HCT116 (cell line): Measurements from ENCODE around the gene DMD. TPM values are rescaled to one million over a fixed set of nuclear protein-coding genes. Genes with fewer than 3 reads are reported as not detected.

Experiments
- ATAC-seq: fragments of 200-7000 bp; cut with Tn5 transposase; 2 replicates; pipeline ENCODE4 v1.9.1; 2020; ENCODE audit warnings: mild to moderate bottlenecking, moderate library complexity
- BruUV-seq: library from RNA; stranded (reverse); fragments of 400-500 nt; replicated peaks from 2 replicates; lab custom pipeline; 2021; lab: Mats Ljungman, UMichigan
- CTCF ChIA-PET: fragments of 300-600 bp; sonication (Branson Sonifier 250); formaldehyde crosslinking; loops from one replicate; lab custom pipeline; 2021; ENCODE audit warnings: antibody characterized with exemption; lab: Charles Lee
- POLR2A ChIA-PET: fragments of 300-600, 350-600 bp; sonication (Branson Sonifier 250); formaldehyde crosslinking; loops from one replicate; lab custom pipeline; 2021; ENCODE audit warnings: antibody characterized with exemption; lab: Charles Lee
- RAD21 ChIA-PET, 2 experiments: fragments of 300-600 bp; sonication (Branson Sonifier 250); formaldehyde crosslinking; loops; one replicate each; lab custom pipeline; 2023; ENCODE audit warnings: low total read pairs in 2 of 2; ENCODE audit not compliant: uncharacterized antibody in 2 of 2, unreplicated experiment in 2 of 2, low non-redundant PET in 1 of 2; lab: Charles Lee
- DNase-seq: peaks from one replicate; pipeline ENCODE4 v3.0.0-alpha.2; 2010; ENCODE audit warnings: low read depth, low spot score
- H2AFZ ChIP-seq: fragments of 200-600 bp; shearing (Covaris generic), sonication (generic); 2 replicates; pipeline ENCODE4 v1.6.1; 2017; ENCODE audit warnings: low read depth, mixed run types, mixed read lengths, antibody characterized with exemption, low read length; ENCODE audit not compliant: poor library complexity, severe bottlenecking
- H3K27ac ChIP-seq: 2 replicates; pipeline ENCODE4 v1.5.1; 2012; ENCODE audit warnings: low read depth, low read length
- H3K27me3 ChIP-seq: fragments of 200-600 bp; sonication (generic); 2 replicates; pipeline ENCODE4 v1.6.1; 2016; ENCODE audit warnings: mixed run types, low read length, mixed read lengths; ENCODE audit not compliant: insufficient read depth
- H3K36me3 ChIP-seq, 2 experiments: fragments of 200-500 bp in 1 of 2; fragments of 200-600 bp in 1 of 2; sonication (Bioruptor generic) in 1 of 2; sonication (generic) in 1 of 2; 2 replicates each; pipeline versions ENCODE4 v1.5.1 to v1.6.1; 2014 to 2016; ENCODE audit warnings: low read length in 2 of 2, inconsistent platforms in 1 of 2, mixed read lengths in 1 of 2, mixed run types in 1 of 2; ENCODE audit not compliant: insufficient read depth in 2 of 2, control insufficient read depth in 1 of 2
- H3K4me1 ChIP-seq, 2 experiments: fragments of 200-600 bp in 1 of 2; sonication (generic) in 1 of 2; 2 replicates each; pipeline versions ENCODE4 v1.5.1 to v1.6.1; 2012 to 2017; ENCODE audit warnings: low read length in 2 of 2, inconsistent platforms in 1 of 2, mild to moderate bottlenecking in 1 of 2, mixed read lengths in 1 of 2, mixed run types in 1 of 2, moderate library complexity in 1 of 2; ENCODE audit not compliant: insufficient read depth in 2 of 2, control insufficient read depth in 1 of 2
- H3K4me2 ChIP-seq: fragments of 200-600 bp; sonication (generic); 2 replicates; pipeline ENCODE4 v1.6.1; 2017; ENCODE audit warnings: mixed run types, low read length, mixed read lengths
- H3K4me3 ChIP-seq, 2 experiments: fragments of 200-600 bp in 1 of 2; sonication (generic) in 1 of 2; replicated peaks in 1 of 2; 2 replicates each; pipeline ENCODE4 v1.5.1; 2011 to 2016; ENCODE audit warnings: low read length in 2 of 2, control low read depth in 1 of 2, low read depth in 1 of 2, mild to moderate bottlenecking in 1 of 2, mixed read lengths in 1 of 2, mixed run types in 1 of 2
- H3K79me2 ChIP-seq: fragments of 200-600 bp; sonication (generic); 2 replicates; pipeline ENCODE4 v1.6.1; 2017; ENCODE audit warnings: mild to moderate bottlenecking, mixed run types, low read length, moderate library complexity, mixed read lengths; ENCODE audit not compliant: insufficient read depth
- H3K9ac ChIP-seq: fragments of 200-600 bp; sonication (generic); 2 replicates; pipeline ENCODE4 v1.6.1; 2016; ENCODE audit warnings: low read length, mixed read lengths
- H3K9me2 ChIP-seq: fragments of 200-600 bp; sonication (generic), shearing (Covaris generic); 2 replicates; pipeline ENCODE4 v1.6.1; 2017; ENCODE audit warnings: mixed run types, mild to moderate bottlenecking, moderate library complexity; ENCODE audit not compliant: insufficient read depth
- H3K9me3 ChIP-seq, 2 experiments: fragments of 200-500 bp in 1 of 2; fragments of 200-600 bp in 1 of 2; sonication (Bioruptor generic) in 1 of 2; sonication (generic) in 1 of 2; 2 replicates each; pipeline ENCODE4 v1.6.1; 2014 to 2017; ENCODE audit warnings: low read length in 2 of 2, mixed read lengths in 2 of 2, inconsistent platforms in 1 of 2, low read depth in 1 of 2, mild to moderate bottlenecking in 1 of 2, mixed run types in 1 of 2, moderate library complexity in 1 of 2; ENCODE audit not compliant: control insufficient read depth in 1 of 2, insufficient read depth in 1 of 2
- H4K20me1 ChIP-seq: fragments of 200-600 bp; sonication (generic), shearing (Covaris generic); 2 replicates; pipeline ENCODE4 v1.6.1; 2017; ENCODE audit warnings: mixed run types, mild to moderate bottlenecking, moderate library complexity; ENCODE audit not compliant: insufficient read depth
- ATF3 ChIP-seq: IDR thresholded peaks from 2 replicates; pipeline ENCODE4 v1.6.1; 2012
- CBX3 ChIP-seq: IDR thresholded peaks from 2 replicates; pipeline ENCODE4 v1.6.1; 2012; ENCODE audit warnings: low read depth
- CEBPB ChIP-seq: IDR thresholded peaks from 2 replicates; pipeline ENCODE4 v1.6.1; 2012; ENCODE audit warnings: low read depth
- CTCF ChIP-seq, 3 experiments: fragments of 200-600 bp in 1 of 3; sonication (generic) in 1 of 3; IDR thresholded peaks in 2 of 3; conservative IDR thresholded peaks in 1 of 3; 2 replicates each; pipeline ENCODE4 v1.5.1; 2012 to 2017; ENCODE audit warnings: low read depth in 2 of 3, low read length in 2 of 3, antibody characterized with exemption in 1 of 3, borderline replicate concordance in 1 of 3, control low read depth in 1 of 3, mild to moderate bottlenecking in 1 of 3, mixed read lengths in 1 of 3, mixed run types in 1 of 3, moderate library complexity in 1 of 3; ENCODE audit not compliant: insufficient read depth in 1 of 3
- EGR1 ChIP-seq: IDR thresholded peaks from 2 replicates; pipeline ENCODE4 v1.6.1; 2012; ENCODE audit warnings: low read depth
- ELF1 ChIP-seq: IDR thresholded peaks from 2 replicates; pipeline ENCODE4 v1.6.1; 2012; ENCODE audit warnings: low read depth, borderline replicate concordance
- EZH2phosphoT487 ChIP-seq: fragments of 200-600 bp; IDR thresholded peaks from 2 replicates; pipeline ENCODE4 v1.6.1; 2018; ENCODE audit warnings: antibody characterized with exemption, borderline replicate concordance
- MAX ChIP-seq: IDR thresholded peaks from 2 replicates; pipeline ENCODE4 v1.6.1; 2012
- POLR2A ChIP-seq: IDR thresholded peaks from 2 replicates; pipeline ENCODE4 v1.7.0; 2011; ENCODE audit warnings: borderline replicate concordance; ENCODE audit not compliant: insufficient read depth, insufficient read length; ENCODE audit errors: extremely low read depth
- POLR2AphosphoS5 ChIP-seq: IDR thresholded peaks from 2 replicates; pipeline ENCODE4 v1.6.1; 2011; ENCODE audit warnings: mild to moderate bottlenecking, low read depth, low read length, moderate library complexity
- RAD21 ChIP-seq: IDR thresholded peaks from 2 replicates; pipeline ENCODE4 v1.6.1; 2012; ENCODE audit warnings: low read depth, mild to moderate bottlenecking
- REST ChIP-seq: IDR thresholded peaks from 2 replicates; pipeline ENCODE4 v1.6.1; 2012; ENCODE audit warnings: low read depth
- SP1 ChIP-seq: IDR thresholded peaks from 2 replicates; pipeline ENCODE4 v1.6.1; 2012; ENCODE audit warnings: low read depth
- TCF7L2 ChIP-seq: IDR thresholded peaks from 2 replicates; pipeline ENCODE4 v1.7.0; 2011; ENCODE audit warnings: borderline replicate concordance, inconsistent platforms; ENCODE audit not compliant: insufficient read depth, insufficient read length; ENCODE audit errors: extremely low read depth
- YY1 ChIP-seq: IDR thresholded peaks from 2 replicates; pipeline ENCODE4 v1.6.1; 2011; ENCODE audit warnings: low read length, low read depth, moderate library complexity, mild to moderate bottlenecking; ENCODE audit not compliant: insufficient replicate concordance; ENCODE audit errors: extremely low read depth
- ZBTB33 ChIP-seq: IDR thresholded peaks from 2 replicates; pipeline ENCODE4 v1.6.1; 2011; ENCODE audit warnings: mild to moderate bottlenecking, low read length, moderate library complexity; ENCODE audit not compliant: insufficient replicate concordance; ENCODE audit errors: extremely low read depth
- ZFX ChIP-seq: fragments of 450-650 bp; IDR thresholded peaks from 2 replicates; pipeline ENCODE4 v1.6.1; 2017
- intact Hi-C: fragments of 100-400 bp; cut with micrococcal nuclease; formaldehyde crosslinking; loops from 2 replicates; pipeline ENCODE4 v1.10.0; 2022
- total RNA-seq: library from RNA; stranded (reverse); gene quantifications from one replicate; pipeline ENCODE4 v1.2.1, GENCODE V29; 2021; ENCODE audit not compliant: unreplicated experiment

The DMD gene
- total RNA-seq, 1 experiment from 2014 or later, result 0.05 TPM

GRCh38 chrX:31854716-31855115 is 1356.6 kb downstream of the DMD start (continued):
- TF ChIP-seq MAX (no peak), POLR2A (no peak)

GRCh38 chrX:31851761-31852160 is 1359.6 kb downstream of the DMD start:
- H3K9ac ChIP-seq, result no peak overlapping the region
- no peaks in the 10 kb centered on the region for H3K36me3 ChIP-seq
- no peak for TF ChIP-seq YY1
- TF ChIP-seq CBX3, result no peak
- no peak for TF ChIP-seq ZBTB33
- TF ChIP-seq MAX, result no peak
- no peak for TF ChIP-seq POLR2AphosphoS5
- TF ChIP-seq POLR2A, result no peak
- no peak for TF ChIP-seq CEBPB
- TF ChIP-seq REST, result no peak
- no peak for TF ChIP-seq EZH2phosphoT487
- TF ChIP-seq RAD21, result no peak
- no peak for TF ChIP-seq CTCF (IDR thresholded peaks at IDR 0.05 in 2 of 3, conservative IDR thresholded peaks at IDR 0.05 in 1 of 3; ENCODE audit: borderline replicate concordance in 1 of 3, insufficient read depth in 1 of 3, low read depth in 2 of 3, low read length in 2 of 3)
- TF ChIP-seq ZFX, result no peak
- no peak for TF ChIP-seq ATF3
- TF ChIP-seq SP1, result no peak
- no peak for TF ChIP-seq TCF7L2
- TF ChIP-seq EGR1, result no peak
- no peak for TF ChIP-seq ELF1
- DNase-seq (no peak), ATAC-seq (no peak)
- H3K4me1 ChIP-seq, result no peaks in the 10 kb centered on the region
- no peak overlapping the region for H3K4me2 ChIP-seq
- ChIA-PET RAD21 (no interaction called here), POLR2A (no interaction called here), CTCF (no interaction called here)
- intact Hi-C loops, result no loop called here
- no peak overlapping the region for H3K27ac ChIP-seq
- no peaks in the 10 kb centered on the region for H4K20me1 ChIP-seq
- no peaks in the 10 kb centered on the region for H3K9me3 ChIP-seq
- no peak overlapping the region for H2AFZ ChIP-seq
- no peaks in the 10 kb centered on the region for H3K27me3 ChIP-seq
- H3K4me3 ChIP-seq, result no peak overlapping the region
- no peaks in the 10 kb centered on the region for H3K79me2 ChIP-seq
- H3K9me2 ChIP-seq, result no peaks in the 10 kb centered on the region
- BruUV-seq, result no TSS peak
